Fibroblast of mammary gland (primary cell): Measurements from ENCODE around the gene C1QTNF2.

Experiments
- DNase-seq: peaks from one replicate; pipeline ENCODE4 v3.0.0-alpha.2; 2010; ENCODE audit warnings: low read depth
- H3K4me3 ChIP-seq: 2 replicates; pipeline ENCODE4 v1.5.1; 2011; ENCODE audit warnings: low read depth, mild to moderate bottlenecking, low read length, moderate library complexity; ENCODE audit not compliant: control insufficient read depth
- CTCF ChIP-seq: conservative IDR thresholded peaks from 2 replicates; pipeline ENCODE4 v1.5.1; 2011; ENCODE audit warnings: low read depth, low read length, inconsistent platforms; ENCODE audit not compliant: control insufficient read depth, insufficient read depth

C1QTNF2 gene

GRCh38 chr5:160310552-160311295, 59.7 kb downstream of the C1QTNF2 start:
- TF ChIP-seq CTCF, result no peak
- no peak overlapping the region for H3K4me3 ChIP-seq
- no peak for DNase-seq

- no peak for DNase-seq
- H3K4me3 ChIP-seq, result no peak overlapping the region
- TF ChIP-seq CTCF, result no peak
Measured at GRCh38 chr5:160310140-160310539, 60.3 kb downstream of the C1QTNF2 start.

GRCh38 chr5:160306696-160307095, 63.7 kb downstream of the C1QTNF2 start:
- TF ChIP-seq CTCF, result no peak
- no peak for DNase-seq
- H3K4me3 ChIP-seq, result no peak overlapping the region

- DNase-seq, result no peak
- no peak overlapping the region for H3K4me3 ChIP-seq
- TF ChIP-seq CTCF, result no peak
Measured at GRCh38 chr5:160305319-160305718, 65.1 kb downstream of the C1QTNF2 start.

GRCh38 chr5:160303690-160304089, 66.7 kb downstream of the C1QTNF2 start:
- no peak overlapping the region for H3K4me3 ChIP-seq
- no peak for TF ChIP-seq CTCF
- DNase-seq, result no peak

GRCh38 chr5:160298189-160298588, 72.2 kb downstream of the C1QTNF2 start:
- H3K4me3 ChIP-seq, result no peak overlapping the region
- no peak for DNase-seq
- TF ChIP-seq CTCF, result no peak
